ENCODE measurements around the gene BAIAP3. TPM values are rescaled to one million over a fixed set of nuclear protein-coding genes. Genes with fewer than 3 reads are reported as not detected.

The BAIAP3 gene
- total RNA-seq, 1 donor from 2014 or later, result 1.7 TPM

DNA sequence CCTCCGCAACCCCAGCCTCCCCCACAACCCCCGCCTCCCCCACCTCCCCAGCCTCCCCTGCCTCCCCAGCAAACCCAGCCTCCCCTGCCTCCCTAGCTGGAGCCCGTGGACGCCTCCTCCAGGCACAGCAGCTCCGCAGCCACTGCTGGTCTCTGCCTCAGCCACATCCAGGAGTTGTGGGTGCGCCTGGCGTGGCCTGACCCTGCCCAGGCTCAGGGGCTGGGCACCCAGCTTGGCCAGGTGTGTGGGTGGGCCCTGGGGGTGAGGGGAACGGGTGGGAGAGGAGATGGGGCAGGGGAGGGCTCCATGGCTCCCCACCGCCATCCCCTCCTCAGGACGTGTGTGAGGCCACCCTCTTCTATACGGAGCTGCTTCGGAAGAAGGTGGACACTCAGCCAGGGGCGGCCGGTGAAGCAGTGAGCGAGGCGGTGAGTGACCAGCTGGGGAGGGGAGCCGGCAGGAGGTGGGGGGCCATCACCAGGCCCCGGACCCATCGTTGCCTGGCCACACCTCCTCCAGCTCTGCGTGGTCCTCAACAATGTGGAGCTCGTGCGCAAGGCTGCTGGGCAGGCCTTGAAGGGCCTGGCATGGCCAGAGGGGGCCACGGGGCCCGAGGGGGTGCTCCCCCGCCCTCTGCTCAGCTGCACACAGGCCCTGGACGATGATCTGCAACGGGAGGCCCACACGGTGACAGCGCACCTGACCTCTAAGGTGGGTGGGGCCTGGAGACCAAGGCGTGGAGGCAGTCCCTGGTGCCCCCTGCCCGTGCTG, 12.4 kb downstream of the BAIAP3 start:
- DNase-seq (ENCODE audit: low spot score), result no peak
- Mint-ChIP-seq H3K9me3 (ENCODE audit: low read depth) (no peaks in the 10 kb centered on the region), H3K4me1 (ENCODE audit: low read depth) (peaks cover 23% of the 10 kb centered on the region), H3K36me3 (ENCODE audit: low read depth) (peaks cover 2% of the 10 kb centered on the region), H3K27ac (ENCODE audit: unreplicated experiment) (no peak overlapping the region), H3K4me3 (ENCODE audit: unreplicated experiment) (no peak overlapping the region), H3K27me3 (ENCODE audit: low read depth) (peaks cover 2% of the 10 kb centered on the region)
- TF ChIP-seq, protein P1, sequence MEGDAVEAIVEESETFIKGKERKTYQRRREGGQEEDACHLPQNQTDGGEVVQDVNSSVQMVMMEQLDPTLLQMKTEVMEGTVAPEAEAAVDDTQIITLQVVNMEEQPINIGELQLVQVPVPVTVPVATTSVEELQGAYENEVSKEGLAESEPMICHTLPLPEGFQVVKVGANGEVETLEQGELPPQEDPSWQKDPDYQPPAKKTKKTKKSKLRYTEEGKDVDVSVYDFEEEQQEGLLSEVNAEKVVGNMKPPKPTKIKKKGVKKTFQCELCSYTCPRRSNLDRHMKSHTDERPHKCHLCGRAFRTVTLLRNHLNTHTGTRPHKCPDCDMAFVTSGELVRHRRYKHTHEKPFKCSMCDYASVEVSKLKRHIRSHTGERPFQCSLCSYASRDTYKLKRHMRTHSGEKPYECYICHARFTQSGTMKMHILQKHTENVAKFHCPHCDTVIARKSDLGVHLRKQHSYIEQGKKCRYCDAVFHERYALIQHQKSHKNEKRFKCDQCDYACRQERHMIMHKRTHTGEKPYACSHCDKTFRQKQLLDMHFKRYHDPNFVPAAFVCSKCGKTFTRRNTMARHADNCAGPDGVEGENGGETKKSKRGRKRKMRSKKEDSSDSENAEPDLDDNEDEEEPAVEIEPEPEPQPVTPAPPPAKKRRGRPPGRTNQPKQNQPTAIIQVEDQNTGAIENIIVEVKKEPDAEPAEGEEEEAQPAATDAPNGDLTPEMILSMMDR (IDR thresholded peaks at IDR 0.05), result no peak

DNA sequence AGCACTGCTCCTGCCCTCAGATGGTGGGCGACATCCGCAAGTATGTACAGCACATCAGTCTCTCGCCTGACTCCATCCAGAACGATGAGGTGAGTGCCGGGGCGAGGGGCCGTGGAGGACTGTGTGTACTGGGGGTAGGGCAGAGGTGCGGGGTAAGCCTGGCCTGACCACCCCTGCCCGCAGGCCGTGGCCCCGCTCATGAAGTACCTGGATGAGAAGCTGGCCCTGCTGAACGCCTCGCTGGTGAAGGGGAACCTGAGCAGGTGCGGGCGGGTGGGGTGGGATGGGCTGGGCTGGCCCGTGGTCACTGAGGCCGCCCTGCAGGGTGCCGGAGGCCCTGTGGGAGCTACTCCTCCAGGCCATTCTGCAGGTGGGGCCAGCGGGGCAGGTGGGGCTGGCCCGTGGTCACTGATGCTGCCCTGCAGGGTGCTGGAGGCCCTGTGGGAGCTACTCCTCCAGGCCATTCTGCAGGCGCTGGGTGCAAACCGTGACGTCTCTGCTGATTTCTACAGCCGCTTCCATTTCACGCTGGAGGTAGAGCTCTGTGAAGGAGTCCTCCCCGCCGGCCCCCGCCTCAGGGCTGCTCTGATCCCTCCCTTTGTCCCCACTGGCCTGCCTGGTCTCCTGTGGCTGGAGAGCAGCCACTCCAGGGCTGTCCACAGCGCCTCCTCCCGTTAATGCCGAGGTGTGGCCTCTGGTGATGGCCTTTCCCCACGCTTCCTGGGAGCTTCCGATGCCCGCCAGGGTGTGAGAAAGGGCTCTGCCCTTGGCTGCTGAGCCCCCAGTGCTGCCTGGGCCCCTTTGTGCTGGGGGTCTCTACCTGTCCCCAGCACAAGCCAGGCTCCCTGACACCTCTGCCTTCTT, 13.2 kb downstream of the BAIAP3 start:
- H3K4me3 Mint-ChIP-seq (ENCODE audit: unreplicated experiment), result no peak overlapping the region

DNA sequence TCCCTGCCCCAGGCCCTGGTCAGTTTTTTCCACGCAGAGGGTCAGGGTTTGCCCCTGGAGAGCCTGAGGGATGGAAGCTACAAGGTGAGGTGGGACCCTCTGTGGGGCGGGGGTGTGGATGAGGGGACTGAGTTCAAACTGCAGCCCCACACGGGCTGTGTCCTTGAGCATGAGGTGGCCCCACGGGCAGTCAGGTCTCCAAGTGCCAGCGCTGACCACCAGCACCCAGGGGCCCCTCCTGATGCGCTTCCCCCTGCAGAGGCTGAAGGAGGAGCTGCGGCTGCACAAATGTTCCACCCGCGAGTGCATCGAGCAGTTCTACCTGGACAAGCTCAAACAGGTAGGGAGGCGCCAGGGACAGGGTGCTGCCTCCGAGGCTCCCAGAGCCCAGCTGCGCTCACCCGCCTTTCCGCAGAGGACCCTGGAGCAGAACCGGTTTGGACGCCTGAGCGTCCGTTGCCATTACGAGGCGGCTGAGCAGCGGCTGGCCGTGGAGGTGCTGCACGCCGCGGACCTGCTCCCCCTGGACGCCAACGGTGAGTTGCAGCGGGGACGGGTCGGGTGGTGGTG, 13.9 kb downstream of the BAIAP3 start:
- H3K4me1 Mint-ChIP-seq (ENCODE audit: low read depth), result peaks cover 29% of the 10 kb centered on the region

More for the DNA sequence above, 13.2 kb downstream of the BAIAP3 start:
- peaks cover 2% of the 10 kb centered on the region for H3K27me3 Mint-ChIP-seq (ENCODE audit: low read depth)
- no peaks in the 10 kb centered on the region for H3K9me3 Mint-ChIP-seq (ENCODE audit: low read depth)
- no peak for DNase-seq (ENCODE audit: low spot score)
- TF ChIP-seq, protein P1 (IDR thresholded peaks at IDR 0.05), result peak; percentile 53
- H3K36me3 Mint-ChIP-seq (ENCODE audit: low read depth), result peaks cover 2% of the 10 kb centered on the region
- H3K4me1 Mint-ChIP-seq (ENCODE audit: low read depth), result peaks cover 27% of the 10 kb centered on the region
- H3K27ac Mint-ChIP-seq (ENCODE audit: unreplicated experiment), result no peak overlapping the region

DNA sequence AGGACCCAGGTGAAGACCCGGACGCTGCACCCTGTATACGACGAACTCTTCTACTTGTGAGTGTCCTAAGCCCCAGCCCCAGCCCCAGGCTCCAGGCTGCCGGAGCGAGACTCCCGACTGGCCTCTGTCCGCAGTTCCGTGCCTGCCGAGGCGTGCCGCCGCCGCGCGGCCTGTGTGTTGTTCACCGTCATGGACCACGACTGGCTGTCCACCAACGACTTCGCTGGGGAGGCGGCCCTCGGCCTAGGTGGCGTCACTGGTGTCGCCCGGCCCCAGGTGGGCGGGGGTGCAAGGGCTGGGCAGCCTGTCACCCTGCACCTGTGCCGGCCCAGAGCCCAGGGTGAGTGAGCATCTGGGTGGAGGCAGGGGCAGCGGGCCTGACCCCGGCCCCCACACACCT, 14.5 kb downstream of the BAIAP3 start:
- TF ChIP-seq, protein P1 (IDR thresholded peaks at IDR 0.05), result no peak
- Mint-ChIP-seq H3K4me1 (ENCODE audit: low read depth) (peaks cover 29% of the 10 kb centered on the region), H3K27me3 (ENCODE audit: low read depth) (peaks cover 2% of the 10 kb centered on the region), H3K4me3 (ENCODE audit: unreplicated experiment) (no peak overlapping the region), H3K27ac (ENCODE audit: unreplicated experiment) (no peak overlapping the region), H3K36me3 (ENCODE audit: low read depth) (peaks cover 2% of the 10 kb centered on the region), H3K9me3 (ENCODE audit: low read depth) (no peaks in the 10 kb centered on the region)
- no peak for DNase-seq (ENCODE audit: low spot score)

More for the DNA sequence above, 13.9 kb downstream of the BAIAP3 start:
- no peak overlapping the region for H3K27ac Mint-ChIP-seq (ENCODE audit: unreplicated experiment)
- TF ChIP-seq, protein P1 (IDR thresholded peaks at IDR 0.05), result no peak
- H3K36me3 Mint-ChIP-seq (ENCODE audit: low read depth), result peaks cover 2% of the 10 kb centered on the region
- no peak for DNase-seq (ENCODE audit: low spot score)
- H3K4me3 Mint-ChIP-seq (ENCODE audit: unreplicated experiment), result no peak overlapping the region
- H3K27me3 Mint-ChIP-seq (ENCODE audit: low read depth), result peaks cover 2% of the 10 kb centered on the region
- no peaks in the 10 kb centered on the region for H3K9me3 Mint-ChIP-seq (ENCODE audit: low read depth)

DNA sequence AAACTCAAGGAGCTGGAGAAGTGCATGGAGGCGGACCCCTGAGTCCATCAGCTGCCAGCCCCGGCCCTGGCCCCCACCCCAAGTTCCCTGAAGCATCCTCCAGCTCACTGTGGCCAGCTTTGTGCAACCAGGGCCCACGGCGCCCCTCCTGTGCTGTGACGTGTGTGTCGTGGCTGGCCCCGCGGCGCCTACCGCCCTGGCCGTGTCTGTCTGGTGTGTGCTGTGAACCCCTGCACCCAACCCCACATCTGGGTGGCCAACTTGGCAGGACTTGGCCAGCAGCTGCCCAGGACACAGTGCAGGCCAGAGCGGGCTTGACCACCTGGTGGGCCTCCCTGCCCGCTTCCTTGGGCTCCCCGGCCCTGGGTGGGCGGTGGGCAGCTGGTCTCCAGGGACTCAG, 15.0 kb downstream of the BAIAP3 start:
- peaks cover 29% of the 10 kb centered on the region for H3K4me1 Mint-ChIP-seq (ENCODE audit: low read depth)
- no peaks in the 10 kb centered on the region for H3K27me3 Mint-ChIP-seq (ENCODE audit: low read depth)

More for the DNA sequence above, 15.0 kb downstream of the BAIAP3 start:
- Mint-ChIP-seq H3K4me3 (ENCODE audit: unreplicated experiment) (no peak overlapping the region), H3K27ac (ENCODE audit: unreplicated experiment) (no peak overlapping the region), H3K9me3 (ENCODE audit: low read depth) (no peaks in the 10 kb centered on the region), H3K36me3 (ENCODE audit: low read depth) (peaks cover 2% of the 10 kb centered on the region)
- TF ChIP-seq, protein P1 (IDR thresholded peaks at IDR 0.05), result no peak
- DNase-seq (ENCODE audit: low spot score), result no peak
